GM21381 (cell line): ENCODE results near the gene ARL5C.
"Not testable (repeated sequence)": the region's sequence is repeated elsewhere in the genome, so short reads cannot be mapped to it uniquely, and the experiment has no call there.

Experiments
- ATAC-seq: cut with Tn5 transposase; IDR thresholded peaks from one replicate; pipeline ENCODE4 v1.9.1; 2021; ENCODE audit warnings: mild to moderate bottlenecking, moderate library complexity; ENCODE audit not compliant: unreplicated experiment

ARL5C gene

GRCh38 chr17:39143552-39144093, 22.3 kb downstream of the ARL5C start:
- no peak for ATAC-seq

GRCh38 chr17:39141915-39142664, 23.9 kb downstream of the ARL5C start:
- no peak for ATAC-seq

- no peak for ATAC-seq
Measured at GRCh38 chr17:39141294-39141693, 24.7 kb downstream of the ARL5C start.

- ATAC-seq, result no peak
Measured at GRCh38 chr17:39139561-39139960, 26.4 kb downstream of the ARL5C start.

- no peak for ATAC-seq
Measured at GRCh38 chr17:39139161-39139511, 26.8 kb downstream of the ARL5C start.

- ATAC-seq, result no peak
Measured at GRCh38 chr17:39138431-39139160, 27.4 kb downstream of the ARL5C start.

GRCh38 chr17:39134878-39135277, 31.1 kb downstream of the ARL5C start:
- no peak for ATAC-seq

- ATAC-seq, result no peak
Measured at GRCh38 chr17:39132192-39132610, 33.8 kb downstream of the ARL5C start.

GRCh38 chr17:39131616-39132015, 34.3 kb downstream of the ARL5C start:
- ATAC-seq, result no peak

GRCh38 chr17:39130205-39130604, 35.8 kb downstream of the ARL5C start:
- no peak for ATAC-seq

- ATAC-seq, result not testable (repeated sequence)
Measured at GRCh38 chr17:39129544-39129943, 36.4 kb downstream of the ARL5C start.

- no peak for ATAC-seq
Measured at GRCh38 chr17:39126436-39126835, 39.5 kb downstream of the ARL5C start.

GRCh38 chr17:39125143-39125875, 40.7 kb downstream of the ARL5C start:
- no peak for ATAC-seq

- ATAC-seq, result no peak
Measured at GRCh38 chr17:39123627-39124026, 42.3 kb downstream of the ARL5C start.

- ATAC-seq, result no peak
Measured at GRCh38 chr17:39122991-39123390, 43.0 kb downstream of the ARL5C start.

GRCh38 chr17:39121919-39122318, 44.0 kb downstream of the ARL5C start:
- not testable (repeated sequence) for ATAC-seq

- peak; percentile 77 for ATAC-seq
Measured at GRCh38 chr17:39118674-39119419, 47.1 kb downstream of the ARL5C start.

- no peak for ATAC-seq
Measured at GRCh38 chr17:39116224-39116623, 49.7 kb downstream of the ARL5C start.

GRCh38 chr17:39115135-39115534, 50.8 kb downstream of the ARL5C start:
- no peak for ATAC-seq

GRCh38 chr17:39114723-39115122, 51.2 kb downstream of the ARL5C start:
- ATAC-seq, result no peak

GRCh38 chr17:39113871-39114270, 52.1 kb downstream of the ARL5C start:
- ATAC-seq, result no peak
